Rectal smooth muscle tissue (tissue), 1 donor: Measurements from ENCODE around the gene ARHGAP10.

Experiments
- H3K27ac ChIP-seq: one replicate; pipeline ENCODE4 v1.7.0; 2013; ENCODE audit warnings: low read depth, low read length, inconsistent platforms
- H3K27me3 ChIP-seq: one replicate; pipeline ENCODE4 v1.7.0; 2013; ENCODE audit warnings: low read length; ENCODE audit not compliant: control insufficient read depth, insufficient read depth
- H3K36me3 ChIP-seq: one replicate; pipeline ENCODE4 v1.7.0; 2013; ENCODE audit warnings: low read length; ENCODE audit not compliant: control insufficient read depth, insufficient read depth
- H3K4me1 ChIP-seq: one replicate; pipeline ENCODE4 v1.7.0; 2013; ENCODE audit warnings: low read length; ENCODE audit not compliant: control insufficient read depth, insufficient read depth
- H3K4me3 ChIP-seq: one replicate; pipeline ENCODE4 v1.7.0; 2013; ENCODE audit warnings: low read length
- H3K9ac ChIP-seq: one replicate; pipeline ENCODE4 v1.7.0; 2013; ENCODE audit warnings: low read length

Gene ARHGAP10

GRCh38 chr4:147923854-147924253 lies 192.0 kb downstream of the ARHGAP10 start:
- peaks cover 2% of the 10 kb centered on the region for H3K36me3 ChIP-seq
- peaks cover 5% of the 10 kb centered on the region for H3K4me1 ChIP-seq

DNA sequence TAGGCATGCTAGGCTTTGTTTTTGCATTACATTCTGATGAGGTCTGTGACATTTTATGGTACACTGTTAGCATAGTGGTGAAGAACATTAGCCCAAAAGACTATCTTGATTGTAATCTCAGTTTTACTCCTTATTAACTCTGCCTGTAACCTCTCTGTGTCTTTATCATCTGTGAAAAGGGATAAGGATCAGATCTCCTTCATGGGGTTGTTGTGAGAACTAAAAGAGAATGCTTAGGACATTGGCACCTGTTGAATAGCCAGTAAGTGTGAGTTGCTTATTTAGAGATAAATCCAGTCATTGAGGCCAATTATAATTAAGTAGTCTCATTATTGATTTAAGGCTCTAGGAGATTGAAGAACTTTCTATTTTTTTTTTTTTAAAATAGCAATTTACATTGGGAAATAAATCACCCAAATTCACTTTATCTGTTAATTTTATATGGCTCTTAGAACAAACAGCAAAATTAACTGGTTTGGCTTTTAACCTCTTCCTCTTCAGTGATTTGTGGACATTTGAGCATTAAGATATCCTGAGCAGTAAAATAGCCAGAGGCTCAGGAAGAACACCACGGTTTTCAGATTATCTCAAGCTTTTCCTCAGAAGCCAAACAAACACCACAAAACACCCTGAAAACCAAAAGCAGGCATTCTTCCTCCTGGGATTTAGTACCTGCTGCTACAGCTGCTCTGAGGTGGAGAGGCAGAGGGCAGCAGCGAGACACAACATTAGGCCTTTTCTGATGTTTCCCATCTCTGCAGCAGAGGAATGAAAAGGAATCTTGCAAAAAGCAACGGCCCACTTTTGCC lies 192.9 kb downstream of the ARHGAP10 start:
- H3K4me1 ChIP-seq, result peaks cover 5% of the 10 kb centered on the region
- H3K36me3 ChIP-seq, result peaks cover 2% of the 10 kb centered on the region
- H3K4me3 ChIP-seq, result no peak overlapping the region
- no peaks in the 10 kb centered on the region for H3K27me3 ChIP-seq
- H3K27ac ChIP-seq, result no peak overlapping the region
- no peak overlapping the region for H3K9ac ChIP-seq

More at GRCh38 chr4:147923854-147924253, 192.0 kb downstream of the ARHGAP10 start:
- Histone ChIP-seq H3K27me3 (no peaks in the 10 kb centered on the region), H3K9ac (no peak overlapping the region), H3K4me3 (no peak overlapping the region), H3K27ac (no peak overlapping the region)

DNA sequence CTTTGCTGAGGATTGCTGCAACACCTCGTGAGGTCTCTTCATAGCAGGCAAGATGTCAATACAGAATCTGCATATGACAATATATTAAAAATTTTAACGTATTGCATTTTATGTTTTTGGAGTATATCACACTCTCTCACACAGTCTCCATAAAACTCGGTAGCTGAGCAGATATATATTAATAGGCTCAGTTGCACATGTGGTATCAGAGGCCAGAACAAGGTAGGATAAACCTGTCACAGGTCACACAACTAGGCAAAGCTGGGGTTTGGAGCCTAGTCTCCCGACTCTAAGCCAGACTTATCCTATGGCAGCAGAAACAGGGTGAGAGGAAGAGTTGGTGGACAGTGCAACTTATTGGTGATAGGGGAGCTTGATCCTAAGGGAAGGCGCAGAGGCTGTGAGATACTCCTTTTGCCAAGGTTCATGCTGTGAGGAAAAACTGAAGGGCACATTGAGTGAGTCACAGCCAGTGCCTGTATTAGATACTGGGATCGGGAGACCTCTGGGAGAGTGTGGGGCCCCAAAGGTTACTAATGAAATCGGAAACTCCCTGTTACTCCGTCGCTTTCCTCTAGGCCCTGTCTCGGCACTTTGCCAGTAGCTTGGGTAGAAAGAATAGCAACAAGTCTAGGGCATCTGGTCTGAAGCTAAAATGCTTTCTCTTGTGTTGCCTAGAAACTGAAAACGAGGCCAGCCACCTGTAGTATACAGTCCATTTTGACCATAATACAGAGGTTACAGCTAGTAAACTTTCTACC lies 195.7 kb downstream of the ARHGAP10 start:
- Histone ChIP-seq H3K9ac (no peak overlapping the region), H3K4me1 (peaks cover 5% of the 10 kb centered on the region), H3K27ac (peak overlapping the region; percentile 7), H3K27me3 (no peaks in the 10 kb centered on the region), H3K36me3 (no peaks in the 10 kb centered on the region), H3K4me3 (no peak overlapping the region)

- no peak overlapping the region for H3K9ac ChIP-seq
- H3K4me3 ChIP-seq, result no peak overlapping the region
- H3K36me3 ChIP-seq, result no peaks in the 10 kb centered on the region
- H3K4me1 ChIP-seq, result peaks cover 5% of the 10 kb centered on the region
- peak overlapping the region; percentile 71 for H3K27ac ChIP-seq
- H3K27me3 ChIP-seq, result no peaks in the 10 kb centered on the region
These were observed 196.5 kb downstream of the ARHGAP10 start for GRCh38 chr4:147928400-147928799.

GRCh38 chr4:147929746-147930145 lies 197.9 kb downstream of the ARHGAP10 start:
- no peak overlapping the region for H3K27ac ChIP-seq

GRCh38 chr4:147933316-147933715 lies 201.4 kb downstream of the ARHGAP10 start:
- no peak overlapping the region for H3K9ac ChIP-seq
- peaks cover under 1% of the 10 kb centered on the region for H3K4me1 ChIP-seq
- H3K4me3 ChIP-seq, result no peak overlapping the region
- H3K27me3 ChIP-seq, result no peaks in the 10 kb centered on the region
- H3K36me3 ChIP-seq, result no peaks in the 10 kb centered on the region
- no peak overlapping the region for H3K27ac ChIP-seq

More at GRCh38 chr4:147929746-147930145, 197.9 kb downstream of the ARHGAP10 start:
- Histone ChIP-seq H3K9ac (no peak overlapping the region), H3K4me1 (peaks cover 5% of the 10 kb centered on the region), H3K27me3 (no peaks in the 10 kb centered on the region), H3K36me3 (no peaks in the 10 kb centered on the region), H3K4me3 (no peak overlapping the region)

GRCh38 chr4:147933779-147934178 lies 201.9 kb downstream of the ARHGAP10 start:
- H3K27ac ChIP-seq, result no peak overlapping the region
- no peak overlapping the region for H3K9ac ChIP-seq
- H3K27me3 ChIP-seq, result no peaks in the 10 kb centered on the region
- H3K4me3 ChIP-seq, result no peak overlapping the region
- no peaks in the 10 kb centered on the region for H3K36me3 ChIP-seq
- no peaks in the 10 kb centered on the region for H3K4me1 ChIP-seq

GRCh38 chr4:147938496-147938895 lies 206.6 kb downstream of the ARHGAP10 start:
- Histone ChIP-seq H3K4me1 (no peaks in the 10 kb centered on the region), H3K36me3 (no peaks in the 10 kb centered on the region), H3K27ac (no peak overlapping the region), H3K9ac (no peak overlapping the region), H3K4me3 (no peak overlapping the region), H3K27me3 (no peaks in the 10 kb centered on the region)

DNA sequence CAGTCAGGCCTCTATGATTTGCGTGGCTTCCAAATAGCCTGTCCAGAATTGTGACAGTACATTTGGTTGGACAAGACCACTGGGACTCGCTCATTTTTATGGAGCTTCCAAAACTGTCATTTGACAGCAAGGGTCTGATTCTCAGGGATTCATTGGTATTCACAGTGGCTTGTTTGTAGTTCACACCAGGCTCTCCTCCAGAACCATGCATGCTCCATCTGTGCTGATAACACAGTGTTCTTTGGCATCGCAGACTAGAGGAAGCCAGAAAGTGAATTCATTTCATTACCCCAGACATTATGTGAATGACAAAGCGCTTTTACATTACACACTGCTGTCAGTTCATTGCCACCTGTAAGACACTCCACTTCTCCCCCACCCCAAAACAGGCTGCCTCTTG lies 208.3 kb downstream of the ARHGAP10 start:
- H3K36me3 ChIP-seq, result no peaks in the 10 kb centered on the region
- no peak overlapping the region for H3K9ac ChIP-seq
- no peaks in the 10 kb centered on the region for H3K4me1 ChIP-seq
- no peak overlapping the region for H3K27ac ChIP-seq
- no peaks in the 10 kb centered on the region for H3K27me3 ChIP-seq
- H3K4me3 ChIP-seq, result no peak overlapping the region

- no peaks in the 10 kb centered on the region for H3K27me3 ChIP-seq
- no peak overlapping the region for H3K9ac ChIP-seq
- H3K4me3 ChIP-seq, result no peak overlapping the region
- H3K4me1 ChIP-seq, result no peaks in the 10 kb centered on the region
- no peak overlapping the region for H3K27ac ChIP-seq
- H3K36me3 ChIP-seq, result no peaks in the 10 kb centered on the region
These were observed 209.5 kb downstream of the ARHGAP10 start for GRCh38 chr4:147941373-147941772.

- Histone ChIP-seq H3K4me3 (no peak overlapping the region), H3K27me3 (no peaks in the 10 kb centered on the region), H3K4me1 (no peaks in the 10 kb centered on the region), H3K27ac (peak overlapping the region; percentile 16), H3K36me3 (no peaks in the 10 kb centered on the region), H3K9ac (no peak overlapping the region)
These were observed 210.8 kb downstream of the ARHGAP10 start for GRCh38 chr4:147942729-147943128.

DNA sequence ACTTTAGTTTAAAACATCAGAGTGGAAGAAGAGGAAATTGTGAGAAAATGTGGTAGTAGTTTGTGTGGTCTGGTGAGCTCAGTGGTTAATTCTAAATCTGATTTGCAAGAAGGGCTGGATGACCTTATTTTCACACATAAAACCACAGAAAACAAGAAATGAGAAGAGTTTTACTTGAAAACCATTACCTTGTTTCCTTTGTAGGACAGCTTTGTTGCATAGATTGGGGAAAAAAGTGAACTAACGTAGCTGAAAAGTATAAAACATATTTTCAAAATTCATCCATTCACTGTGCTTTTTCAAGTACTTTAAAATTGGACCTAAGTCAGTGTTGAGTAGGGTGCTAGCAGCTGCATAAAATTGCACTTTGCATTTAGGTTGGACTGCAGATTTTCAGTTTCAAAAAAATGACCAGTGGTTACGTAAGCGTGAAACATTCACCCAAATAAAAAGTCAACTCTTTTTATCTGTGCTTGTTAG lies 211.3 kb downstream of the ARHGAP10 start:
- H3K9ac ChIP-seq, result no peak overlapping the region
- no peaks in the 10 kb centered on the region for H3K27me3 ChIP-seq
- H3K4me3 ChIP-seq, result no peak overlapping the region
- H3K27ac ChIP-seq, result peak overlapping the region; percentile 16
- H3K4me1 ChIP-seq, result no peaks in the 10 kb centered on the region
- H3K36me3 ChIP-seq, result no peaks in the 10 kb centered on the region
